HG02763 (cell line): ENCODE results near the gene KHDRBS1.
"Not testable (repeated sequence)": the region's sequence is repeated elsewhere in the genome, so short reads cannot be mapped to it uniquely, and the experiment has no call there.

Experiments used
- ATAC-seq: cut with Tn5 transposase; IDR thresholded peaks from one replicate; pipeline ENCODE4 v1.9.1; 2021; ENCODE audit warnings: mild to moderate bottlenecking, moderate library complexity; ENCODE audit not compliant: unreplicated experiment

The KHDRBS1 gene

GRCh38 chr1:32062867-32063230, 49.2 kb downstream of the KHDRBS1 start:
- no peak for ATAC-seq

- no peak for ATAC-seq
Measured at GRCh38 chr1:32063261-32063681, 49.6 kb downstream of the KHDRBS1 start.

DNA sequence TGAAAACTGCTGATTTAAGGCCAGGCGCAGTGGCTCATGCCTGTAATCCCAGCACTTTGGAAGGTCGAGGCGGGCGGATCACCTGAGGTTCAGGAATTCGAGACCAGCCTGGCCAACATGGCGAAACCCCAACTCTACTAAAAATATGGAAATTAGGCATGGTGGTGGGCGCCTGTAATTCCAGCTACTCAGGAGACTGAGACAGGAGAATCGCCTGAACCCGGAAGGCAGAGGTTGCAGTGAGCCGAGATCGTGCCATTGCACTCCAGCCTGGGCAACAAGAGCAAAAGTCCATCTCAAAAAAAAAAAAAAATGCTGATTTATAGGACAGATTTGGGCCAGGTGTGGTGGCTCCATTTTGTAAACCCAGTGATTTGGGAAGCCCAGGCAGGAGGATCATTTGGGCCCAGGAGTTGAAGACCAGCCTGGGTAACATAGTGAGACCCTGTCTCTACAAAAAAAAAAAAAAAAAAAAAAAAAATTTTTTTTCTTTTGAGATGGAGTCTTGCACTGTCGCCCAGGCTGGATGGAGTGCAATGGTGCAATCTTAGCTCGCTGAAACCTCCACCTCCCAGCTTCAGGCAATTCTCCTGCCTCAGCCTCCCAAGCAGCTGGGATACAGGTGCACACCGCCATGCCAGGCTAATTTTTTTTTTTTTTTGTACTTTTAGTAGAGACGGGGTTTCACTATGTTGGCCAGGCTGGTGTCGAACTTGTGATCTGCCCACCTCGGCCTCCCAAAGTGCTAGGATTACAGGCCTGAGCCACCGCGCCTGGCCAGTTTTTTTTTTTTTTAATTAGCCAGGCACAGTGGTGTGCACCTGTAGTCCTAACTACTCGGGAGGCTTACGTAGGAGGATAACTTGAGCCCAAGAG, 52.2 kb downstream of the KHDRBS1 start:
- ATAC-seq: not testable (repeated sequence)

GRCh38 chr1:32066489-32066873, 52.8 kb downstream of the KHDRBS1 start:
- ATAC-seq: no peak

DNA sequence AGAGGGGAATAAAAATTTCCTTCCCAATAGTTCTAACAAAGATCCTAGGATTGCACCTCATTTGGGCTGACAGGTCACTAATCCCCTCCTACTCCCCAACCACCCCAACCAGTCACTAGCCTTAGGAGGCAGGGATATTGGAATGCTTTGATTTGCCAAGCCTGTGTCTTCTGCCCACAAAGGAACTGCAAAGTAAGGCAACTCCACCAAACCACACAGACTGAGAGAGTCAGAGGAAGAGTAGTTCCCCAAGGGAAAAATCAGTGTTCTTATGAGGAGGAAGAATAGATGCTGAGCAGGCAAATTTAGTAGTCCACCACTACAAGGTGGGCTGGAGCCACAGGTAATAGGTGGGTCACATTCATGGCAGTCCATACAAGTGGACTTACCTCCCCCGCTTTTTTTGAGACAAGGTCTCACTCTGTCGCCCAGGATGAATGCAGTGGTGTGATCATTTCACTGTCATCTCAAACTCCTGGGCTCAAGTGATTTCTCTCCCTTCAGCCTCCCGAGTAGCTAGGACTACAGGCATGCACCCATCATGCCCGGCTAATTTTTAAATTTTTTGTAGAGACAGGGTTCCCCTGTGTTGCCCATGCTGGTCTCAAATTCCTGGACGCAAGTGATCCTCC, 55.4 kb downstream of the KHDRBS1 start:
- ATAC-seq: no peak

DNA sequence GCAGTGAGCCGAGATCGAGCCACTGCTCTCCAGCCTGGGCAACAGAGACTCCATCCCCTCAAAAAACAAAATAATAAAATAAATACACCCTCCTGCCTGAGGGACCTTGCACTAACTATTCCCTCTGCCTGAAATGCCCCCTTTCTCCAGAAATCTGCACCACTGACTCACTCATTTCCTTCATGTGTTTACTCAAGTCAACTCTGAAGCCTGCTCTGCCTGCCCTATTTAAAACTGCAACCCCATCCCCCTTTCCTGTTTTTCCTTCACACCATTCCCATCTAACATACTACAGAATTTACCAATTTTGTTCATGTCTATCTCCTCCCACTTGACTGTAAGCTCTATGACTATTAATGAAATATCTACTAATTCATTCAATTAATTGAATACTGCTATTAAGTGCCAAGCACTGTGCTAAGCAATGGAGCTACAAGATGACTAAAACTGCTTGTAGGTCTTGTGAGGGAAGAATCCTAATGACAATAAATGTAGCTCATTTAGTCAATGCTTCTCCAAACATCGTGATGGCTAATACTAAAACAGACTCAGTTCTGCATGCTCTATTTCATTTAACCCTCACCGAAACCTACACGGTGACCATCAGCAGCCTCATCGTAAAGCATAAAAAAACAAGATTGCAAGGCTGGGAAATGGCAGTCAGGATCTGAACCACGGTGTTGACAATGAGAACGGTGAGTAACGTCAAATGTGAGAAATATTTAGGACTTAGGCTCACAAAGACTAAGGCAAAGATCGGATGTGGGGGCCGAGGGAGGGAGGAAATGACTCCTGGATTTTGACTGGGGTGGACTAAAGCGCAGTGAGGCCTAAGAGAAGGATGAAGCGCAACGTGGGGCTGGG, 58.3 kb downstream of the KHDRBS1 start:
- ATAC-seq: no peak

DNA sequence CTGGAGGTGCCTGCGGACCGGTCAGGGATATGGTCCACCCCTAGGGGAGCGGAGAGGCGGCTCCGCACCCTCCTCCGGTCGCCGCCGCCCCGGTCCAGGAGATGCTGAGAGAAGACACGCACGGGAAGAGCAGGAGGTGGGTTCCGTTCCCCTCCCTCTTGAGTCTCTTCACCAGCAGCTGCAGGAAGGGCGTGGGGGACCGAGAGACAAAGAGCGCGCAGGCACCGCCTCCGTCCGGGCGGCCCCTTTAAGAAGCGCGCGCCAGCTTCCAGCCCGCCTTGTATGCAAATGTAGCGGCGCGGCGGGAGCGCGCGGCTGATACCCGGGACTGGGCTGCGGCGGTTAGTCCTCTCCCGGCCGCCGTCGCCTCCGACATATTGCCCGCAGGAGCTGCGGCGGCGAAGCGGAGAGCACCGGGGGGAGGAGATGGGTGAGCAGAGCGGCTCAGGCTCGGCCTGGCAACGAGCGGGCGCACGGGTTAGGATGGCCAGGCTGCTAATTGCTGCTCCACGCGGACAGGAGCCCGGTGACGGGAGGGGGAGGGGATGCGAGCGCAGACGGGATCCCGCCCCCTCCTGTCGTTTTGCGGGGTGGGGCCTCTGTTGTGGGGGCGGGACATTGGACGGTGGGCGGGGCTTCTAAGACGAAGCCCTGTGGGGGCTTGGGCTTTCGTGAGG, 59.1 kb downstream of the KHDRBS1 start, which contains the start of gene TMEM39B:
TSS of gene TMEM39B (plus strand) at position 318 of the 677 bp plus-strand sequence. CDS start at position 427, 109 bp downstream.
- ATAC-seq: peak; percentile 81

- no peak for ATAC-seq
Measured at GRCh38 chr1:32073299-32074229, 59.9 kb downstream of the KHDRBS1 start.

DNA sequence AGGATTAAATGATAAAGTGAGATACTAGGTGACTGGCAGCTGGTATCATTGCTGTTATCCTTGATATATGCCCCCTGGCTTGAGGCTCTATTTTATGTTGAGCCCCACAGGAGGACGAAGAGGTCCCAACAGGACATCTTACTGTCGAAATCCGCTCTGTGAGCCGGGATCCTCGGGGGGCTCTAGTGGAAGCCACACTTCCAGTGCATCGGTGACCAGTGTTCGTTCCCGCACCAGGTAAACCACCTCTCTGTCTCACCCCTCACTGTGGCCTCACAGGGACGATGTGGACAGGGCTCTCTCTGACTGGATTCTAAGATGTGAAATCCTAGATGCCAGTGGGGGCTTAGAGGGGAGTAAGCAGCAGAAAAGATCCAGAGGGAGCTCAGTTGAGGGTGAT, 61.2 kb downstream of the KHDRBS1 start:
- no peak for ATAC-seq

DNA sequence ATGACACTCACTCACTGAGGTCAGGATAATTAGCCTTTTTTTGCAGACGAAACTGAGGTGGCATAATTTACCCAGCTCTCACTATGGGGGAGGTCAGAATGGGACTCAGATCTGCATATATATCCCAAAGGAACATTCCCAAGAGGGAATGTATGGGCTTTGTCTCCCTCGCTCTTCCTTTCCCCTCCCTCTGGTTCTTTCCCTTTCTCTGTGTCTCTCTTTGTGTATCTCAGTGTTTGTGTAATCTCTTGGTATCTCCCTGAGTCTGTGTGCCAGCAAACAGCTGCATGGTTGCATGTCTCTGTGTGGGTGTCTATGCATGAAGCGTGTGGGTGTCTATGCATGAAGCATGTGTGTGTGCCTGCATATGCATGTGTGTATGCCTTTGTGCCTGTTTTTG, 63.8 kb downstream of the KHDRBS1 start:
- no peak for ATAC-seq

DNA sequence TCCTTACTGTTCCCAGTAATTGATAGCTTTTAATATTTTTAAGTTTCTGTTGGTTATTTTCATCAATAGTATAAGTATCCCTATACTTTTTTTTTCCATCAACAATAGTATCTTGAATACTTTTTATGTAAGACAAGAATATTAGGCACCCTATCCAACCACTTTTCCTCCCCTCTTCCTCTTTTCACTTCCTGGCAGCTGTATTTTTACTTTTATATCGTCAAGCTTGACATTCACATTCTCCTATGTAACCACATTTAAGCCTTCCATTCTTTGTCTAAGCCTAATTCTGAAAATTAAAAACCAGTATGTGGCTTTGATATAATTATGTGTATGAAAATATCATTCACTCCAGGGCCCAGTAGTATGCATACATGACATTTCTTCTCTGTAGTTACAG, 68.4 kb downstream of the KHDRBS1 start:
- no peak for ATAC-seq

DNA sequence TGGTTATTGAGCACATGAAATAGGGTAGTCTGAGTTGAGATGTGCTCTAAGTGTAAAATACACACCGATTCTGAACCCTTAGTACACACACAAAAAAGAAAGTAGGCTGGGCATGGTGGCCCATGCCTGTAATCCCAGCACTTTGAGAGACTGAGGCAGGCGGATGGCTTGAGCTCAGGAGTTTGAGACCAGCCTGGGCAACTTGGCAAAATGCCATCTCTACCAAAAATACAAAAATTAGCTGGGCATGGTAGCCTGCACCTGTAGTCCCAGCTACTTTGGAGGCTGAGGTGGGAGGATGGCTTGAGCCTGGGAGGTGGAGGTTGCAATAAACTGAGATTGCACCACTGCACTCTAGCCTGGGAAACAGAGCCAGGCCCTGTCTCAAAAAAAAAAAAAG, 72.7 kb downstream of the KHDRBS1 start:
- ATAC-seq: not testable (repeated sequence)

GRCh38 chr1:32091176-32091575, 77.5 kb downstream of the KHDRBS1 start:
- ATAC-seq: no peak

DNA sequence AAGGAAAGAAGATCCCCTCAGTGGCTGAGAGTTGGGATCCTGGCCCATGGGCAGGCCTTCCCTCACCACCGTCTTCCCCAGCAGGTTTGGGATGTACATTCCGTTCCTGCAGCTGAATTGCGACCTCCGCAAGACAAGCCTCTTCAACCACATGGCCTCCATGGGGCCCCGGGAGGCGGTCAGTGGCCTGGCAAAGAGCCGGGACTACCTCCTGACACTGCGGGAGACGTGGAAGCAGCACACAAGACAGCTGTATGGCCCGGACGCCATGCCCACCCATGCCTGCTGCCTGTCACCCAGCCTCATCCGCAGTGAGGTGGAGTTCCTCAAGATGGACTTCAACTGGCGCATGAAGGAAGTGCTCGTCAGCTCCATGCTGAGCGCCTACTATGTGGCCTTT, 77.9 kb downstream of the KHDRBS1 start:
- no peak for ATAC-seq
